GM19463 (cell line): Measurements from ENCODE around the gene FOXK1.

Source experiments
- ATAC-seq: cut with Tn5 transposase; IDR thresholded peaks from one replicate; pipeline ENCODE4 v1.9.1; 2021; ENCODE audit warnings: mild to moderate bottlenecking, moderate library complexity; ENCODE audit not compliant: unreplicated experiment

Gene FOXK1

GRCh38 chr7:4762121-4763055 lies 80.3 kb downstream of the FOXK1 start:
- no peak for ATAC-seq

GRCh38 chr7:4763091-4763793 lies 81.1 kb downstream of the FOXK1 start:
- ATAC-seq, result no peak

DNA sequence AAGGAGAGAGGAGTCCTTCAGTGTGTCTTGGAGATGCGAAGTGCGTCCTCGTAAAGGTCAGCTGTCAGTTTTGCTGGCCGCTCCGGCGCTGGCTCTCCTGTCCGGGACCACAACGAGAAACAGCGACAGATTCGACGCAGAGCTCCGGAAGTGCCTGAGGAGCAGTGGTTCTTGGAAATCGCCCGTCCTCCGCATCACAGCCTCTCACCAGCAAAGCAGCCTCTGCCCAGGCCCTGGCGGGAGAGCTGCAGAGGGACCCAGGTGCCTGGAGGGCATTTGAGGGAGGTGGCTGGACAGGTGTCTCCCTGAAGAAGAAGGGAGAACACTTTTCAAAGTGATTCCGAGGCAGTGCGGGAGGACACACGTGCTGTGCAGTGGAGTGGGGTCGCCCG lies 81.7 kb downstream of the FOXK1 start:
- ATAC-seq, result no peak

DNA sequence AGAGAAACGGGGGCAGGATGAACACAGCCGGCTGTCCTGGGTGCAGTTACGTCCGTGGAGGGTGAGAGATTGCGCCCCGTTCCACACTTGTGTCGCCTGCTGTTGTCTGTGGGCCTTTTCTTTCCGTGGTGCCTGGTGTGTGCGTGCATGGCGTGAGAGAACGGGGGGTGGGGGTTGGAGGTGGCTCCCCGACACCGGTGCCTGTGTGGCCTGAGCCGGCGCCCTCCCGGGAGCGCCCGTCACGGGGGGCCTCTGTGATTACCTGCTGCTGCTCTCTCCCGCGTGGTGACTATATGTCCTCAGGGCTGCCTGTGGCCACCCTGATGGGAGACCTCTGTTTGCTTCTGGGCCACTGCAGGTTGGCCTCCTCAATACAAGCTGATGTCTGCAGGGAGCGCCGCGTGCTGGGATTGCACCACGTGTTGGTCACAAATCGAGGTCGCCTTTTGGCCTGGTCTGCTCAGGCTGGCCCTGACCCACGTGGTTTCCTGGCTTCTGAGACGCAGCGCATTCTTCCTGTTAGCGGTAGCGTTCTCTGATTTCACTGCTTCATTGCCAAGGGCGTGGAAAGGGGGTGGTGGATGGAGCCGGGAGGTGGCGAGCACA lies 82.4 kb downstream of the FOXK1 start:
- ATAC-seq, result no peak

GRCh38 chr7:4765776-4766490 lies 83.8 kb downstream of the FOXK1 start:
- no peak for ATAC-seq

DNA sequence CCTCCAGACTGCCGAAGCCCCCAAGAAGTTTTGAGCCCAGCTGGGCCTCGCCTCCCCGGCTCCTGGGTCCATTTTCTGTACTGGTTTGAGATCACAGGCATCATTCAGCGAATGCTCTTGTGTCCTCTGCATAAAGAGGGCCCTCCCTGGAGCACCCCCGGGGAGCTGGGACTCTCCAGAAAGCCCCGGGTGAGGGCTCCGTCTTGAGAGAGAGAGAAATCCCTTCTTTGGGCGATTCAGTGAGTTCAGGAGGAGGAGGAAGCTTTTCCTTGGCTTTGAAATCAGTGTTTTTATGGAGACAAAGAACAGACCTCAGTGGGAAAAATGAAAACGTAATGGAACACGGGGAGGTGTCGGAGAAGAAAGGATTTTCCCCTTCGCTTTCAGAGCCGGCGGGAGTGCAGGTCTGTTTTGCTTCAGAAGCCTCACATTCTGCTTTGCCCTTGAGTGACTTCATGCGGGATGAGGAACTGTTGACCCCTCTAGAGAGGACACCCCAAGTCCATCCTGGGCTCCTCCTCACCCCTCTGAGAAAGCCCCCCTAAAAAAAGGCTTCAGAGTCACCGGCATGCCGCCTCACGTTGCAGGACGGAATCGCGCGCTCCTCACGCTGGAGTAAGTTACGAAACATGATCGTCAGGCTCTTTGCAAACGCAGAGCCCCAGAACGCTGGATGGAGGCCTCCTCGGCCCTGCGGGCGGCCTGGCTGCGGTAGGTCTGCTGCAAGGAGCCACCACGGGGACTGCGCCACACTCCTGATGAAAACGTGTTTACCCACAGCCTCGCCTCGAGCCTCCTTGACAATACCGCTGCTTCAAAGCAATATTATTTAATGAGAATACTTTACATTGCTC lies 84.8 kb downstream of the FOXK1 start:
- no peak for ATAC-seq

GRCh38 chr7:4768597-4769569 lies 86.8 kb downstream of the FOXK1 start:
- ATAC-seq, result no peak

GRCh38 chr7:4769761-4770160 lies 87.7 kb downstream of the FOXK1 start:
- ATAC-seq, result no peak

GRCh38 chr7:4770886-4771285 lies 88.8 kb downstream of the FOXK1 start:
- no peak for ATAC-seq

GRCh38 chr7:4771737-4772136 lies 89.6 kb downstream of the FOXK1 start:
- no peak for ATAC-seq

DNA sequence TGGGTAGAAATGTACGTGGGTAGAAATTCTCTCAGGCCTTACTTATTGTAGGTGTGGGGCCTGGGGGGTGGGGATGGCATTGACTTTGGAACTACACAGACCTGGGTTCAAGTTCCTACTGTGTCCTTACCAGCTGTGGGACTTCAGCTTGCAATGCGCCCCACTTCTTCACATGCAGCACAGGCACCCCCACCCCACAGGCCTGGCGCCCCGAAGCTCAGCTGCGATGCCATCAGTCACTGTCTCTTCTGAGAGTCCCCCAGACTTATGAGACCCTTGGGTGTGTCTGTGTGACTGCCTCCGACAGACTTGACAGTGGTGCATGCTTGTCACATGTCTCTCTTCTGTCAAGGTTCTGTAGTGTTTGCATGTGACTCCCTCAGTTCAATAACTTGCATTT lies 90.2 kb downstream of the FOXK1 start:
- no peak for ATAC-seq

DNA sequence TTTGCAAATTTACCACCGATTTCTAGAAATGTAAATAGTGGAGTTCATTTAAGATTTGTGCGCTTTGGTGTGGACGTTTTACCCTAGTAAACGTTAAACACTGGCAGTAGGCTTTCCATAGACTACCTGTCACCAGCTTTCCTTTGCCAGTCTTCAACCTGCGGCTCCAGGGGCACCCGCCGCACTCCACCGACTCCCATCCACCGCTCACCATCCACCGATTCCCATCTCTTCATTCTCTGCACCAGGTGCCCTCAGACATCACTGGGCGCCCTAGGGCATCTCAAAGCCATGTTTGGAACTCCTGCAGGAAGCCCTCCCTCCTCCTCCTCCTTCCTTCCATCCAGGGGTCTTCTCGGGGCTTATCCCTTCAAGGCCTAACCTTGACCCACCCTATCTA lies 91.9 kb downstream of the FOXK1 start:
- ATAC-seq, result no peak

DNA sequence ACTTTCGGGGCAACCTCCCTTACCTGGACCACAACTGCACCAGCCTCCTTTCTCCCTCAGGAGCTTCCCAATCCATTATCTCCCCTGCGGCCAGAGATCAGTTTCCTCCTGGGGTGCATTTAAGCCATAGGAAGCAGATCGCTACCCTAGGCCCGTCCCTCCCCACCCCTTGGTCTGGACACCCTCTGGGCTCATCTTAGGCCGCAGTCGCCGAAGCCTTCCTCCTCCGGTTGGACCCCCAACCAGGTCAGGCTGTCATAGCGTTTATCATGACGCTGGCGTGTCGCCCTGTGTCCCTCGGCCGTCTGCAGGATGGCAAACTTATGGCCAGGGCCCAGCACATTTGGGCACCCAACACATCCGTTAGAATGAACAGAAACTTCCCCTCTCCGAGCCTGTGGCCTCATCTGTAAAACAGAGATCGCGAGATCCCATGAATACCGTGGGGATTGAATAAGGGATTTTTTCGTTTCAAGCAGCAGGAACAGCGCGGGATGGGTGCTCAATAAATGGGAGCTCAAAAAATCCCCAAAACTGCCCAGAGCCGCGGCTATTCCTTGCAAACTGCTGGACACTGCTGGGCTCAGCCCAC lies 92.7 kb downstream of the FOXK1 start:
- peak; percentile 18 for ATAC-seq

- ATAC-seq, result peak; percentile 93
Measured at GRCh38 chr7:4775250-4775847, 93.3 kb downstream of the FOXK1 start, which contains the start of gene AP5Z1. Gene AP5Z1, plus strand, starts transcription at chr7:4775623. Its CDS starts 93 bp downstream, at chr7:4775716.

GRCh38 chr7:4775848-4776623 lies 93.9 kb downstream of the FOXK1 start:
- ATAC-seq, result peak; percentile 0

DNA sequence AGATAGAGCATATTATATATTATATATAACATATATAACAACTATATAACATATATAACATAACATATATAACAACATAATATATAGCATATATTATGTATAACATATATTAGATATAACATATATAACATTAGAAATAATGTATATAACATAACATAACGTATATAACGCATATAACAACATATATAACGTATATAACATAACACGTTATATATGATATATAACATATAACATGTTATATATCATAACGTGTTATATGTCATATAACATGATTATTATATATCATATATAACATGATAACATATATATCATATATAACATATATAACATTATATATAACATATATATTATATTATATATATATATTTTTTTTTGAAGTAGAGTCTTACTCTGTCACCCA lies 97.0 kb downstream of the FOXK1 start:
- no peak for ATAC-seq

- no peak for ATAC-seq
Measured at GRCh38 chr7:4781366-4782069, 99.4 kb downstream of the FOXK1 start.
